Measurements from ENCODE around the gene MORN1. TPM values are rescaled to one million over a fixed set of nuclear protein-coding genes. Genes with fewer than 3 reads are reported as not detected.

MORN1 gene
- total RNA-seq, 4 donors from 2014 or later: 3.0 to 34.0 (median 12.5) TPM

- H3K4me1 ChIP-seq: no peaks in the 10 kb centered on the region
- in situ Hi-C loops (cut with MboI; ENCODE audit: low pct_ligation_motif_present in 1 of 4, low pct_unique_long_range_greater_than_20kb in 1 of 4, low sequenced_read_pairs in 3 of 4) (loop anchor here in 2 of 4 donors (25.0 kb wide), 2 partner anchors 161 to 236 kb away; partner anchors contain the start of genes MMEL1 (in 1 of the 2) and TNFRSF14 (in 1 of the 2)), intact Hi-C loops (cut with DNase I; ENCODE audit: low total_unique reads) (no loop called here)
- DNase-seq: no peak
- peaks cover 0 to 63% (median 21%) of the 10 kb centered on the region in 4 donors for H3K36me3 ChIP-seq
- H3K27me3 ChIP-seq: no peaks in the 10 kb centered on the region
- no peak overlapping the region for H3K4me3 ChIP-seq
- H3K27ac ChIP-seq: no peak overlapping the region
- WGBS, 2 donors (ENCODE audit: low coverage in 1 of 2): 87 to 100% methylated on average over 1 to 14 of the region's 14 CpGs
- H3K9me3 ChIP-seq: no peaks in the 10 kb centered on the region
- TF ChIP-seq POLR2AphosphoS5 (IDR thresholded peaks at IDR 0.05): no peak
- no peak for TF ChIP-seq EP300 (IDR thresholded peaks at IDR 0.05; ENCODE audit: low read depth)
- no peak for TF ChIP-seq POLR2A (IDR thresholded peaks at IDR 0.05)
- no peak for TF ChIP-seq CTCF (IDR thresholded peaks at IDR 0.05)
Measured at GRCh38 chr1:2400950-2401649, 9.7 kb upstream of the MORN1 start.

- no peaks in the 10 kb centered on the region for H3K4me1 ChIP-seq
- peaks cover 0 to 64% (median 21%) of the 10 kb centered on the region in 4 donors for H3K36me3 ChIP-seq
- whole genome bisulfite sequencing, 2 donors (ENCODE audit: low coverage in 1 of 2): 67 to 89% methylated on average over 3 to 10 of the region's 10 CpGs
- in situ Hi-C loops (cut with MboI; ENCODE audit: low pct_ligation_motif_present in 1 of 4, low pct_unique_long_range_greater_than_20kb in 1 of 4, low sequenced_read_pairs in 3 of 4): loop anchor here in 2 of 4 donors (25.0 kb wide), 2 partner anchors 162 to 237 kb away; partner anchors contain the start of genes MMEL1 (in 1 of the 2) and TNFRSF14 (in 1 of the 2)
- no peak overlapping the region for H3K4me3 ChIP-seq
- no peak for TF ChIP-seq EP300 (IDR thresholded peaks at IDR 0.05; ENCODE audit: low read depth)
- no peak for TF ChIP-seq POLR2AphosphoS5 (IDR thresholded peaks at IDR 0.05)
- no peak for TF ChIP-seq POLR2A (IDR thresholded peaks at IDR 0.05)
- no peak for TF ChIP-seq CTCF (IDR thresholded peaks at IDR 0.05)
- no peak for DNase-seq
- H3K9me3 ChIP-seq: no peaks in the 10 kb centered on the region
- no peak overlapping the region for H3K27ac ChIP-seq
- intact Hi-C loops (cut with DNase I; ENCODE audit: low total_unique reads): no loop called here
- no peaks in the 10 kb centered on the region for H3K27me3 ChIP-seq
Measured at GRCh38 chr1:2400576-2400909, 9.2 kb upstream of the MORN1 start.

- H3K4me3 ChIP-seq: no peak overlapping the region
- H3K27ac ChIP-seq: no peak overlapping the region
- intact Hi-C loops (cut with DNase I; ENCODE audit: low total_unique reads): no loop called here
Measured at GRCh38 chr1:2399890-2400575, 8.7 kb upstream of the MORN1 start.

More at GRCh38 chr1:2399890-2400575, 8.7 kb upstream of the MORN1 start:
- Histone ChIP-seq H3K36me3 (peaks cover 0 to 63% (median 21%) of the 10 kb centered on the region in 4 donors), H3K27me3 (no peaks in the 10 kb centered on the region), H3K9me3 (no peaks in the 10 kb centered on the region), H3K4me1 (peaks cover 0 to 3% (median 0%) of the 10 kb centered on the region in 4 donors)
- in situ Hi-C loops (cut with MboI; ENCODE audit: low pct_ligation_motif_present in 1 of 4, low pct_unique_long_range_greater_than_20kb in 1 of 4, low sequenced_read_pairs in 3 of 4): loop anchor here in 2 of 4 donors (25.0 kb wide), 2 partner anchors 162 to 237 kb away; partner anchors contain the start of genes MMEL1 (in 1 of the 2) and TNFRSF14 (in 1 of the 2)
- TF ChIP-seq EP300 (IDR thresholded peaks at IDR 0.05; ENCODE audit: low read depth) (no peak), POLR2AphosphoS5 (IDR thresholded peaks at IDR 0.05) (no peak), CTCF (IDR thresholded peaks at IDR 0.05) (no peak), POLR2A (IDR thresholded peaks at IDR 0.05) (no peak)
- 86% methylated on average over 1 to 22 of the region's 22 CpGs for whole genome bisulfite sequencing, 2 donors (ENCODE audit: low coverage in 1 of 2)
- DNase-seq: no peak
